ENCODE data around the gene KCNK1.

Gene KCNK1

DNA sequence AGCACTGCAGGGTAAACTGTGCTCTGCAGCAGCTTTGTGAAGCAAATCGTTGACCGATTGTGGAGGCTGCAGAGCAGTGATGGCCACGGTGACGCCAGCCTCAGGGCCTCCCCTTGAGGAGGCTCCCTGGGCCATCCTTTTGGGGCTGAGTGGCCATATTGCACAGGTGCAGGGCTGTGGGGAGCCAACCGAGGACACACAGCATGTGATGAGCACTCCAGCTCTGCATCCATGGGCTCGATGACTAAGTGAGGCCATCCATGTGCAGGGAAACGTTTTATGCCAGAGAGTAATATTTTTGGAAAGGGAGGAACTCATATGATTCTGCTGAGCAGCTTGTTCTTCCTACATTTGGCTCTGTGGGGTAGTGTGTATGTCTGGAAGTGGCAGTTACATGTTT, 24.6 kb downstream of the KCNK1 start:
- TF ChIP-seq CTCF (IDR thresholded peaks at IDR 0.05): no peak

DNA sequence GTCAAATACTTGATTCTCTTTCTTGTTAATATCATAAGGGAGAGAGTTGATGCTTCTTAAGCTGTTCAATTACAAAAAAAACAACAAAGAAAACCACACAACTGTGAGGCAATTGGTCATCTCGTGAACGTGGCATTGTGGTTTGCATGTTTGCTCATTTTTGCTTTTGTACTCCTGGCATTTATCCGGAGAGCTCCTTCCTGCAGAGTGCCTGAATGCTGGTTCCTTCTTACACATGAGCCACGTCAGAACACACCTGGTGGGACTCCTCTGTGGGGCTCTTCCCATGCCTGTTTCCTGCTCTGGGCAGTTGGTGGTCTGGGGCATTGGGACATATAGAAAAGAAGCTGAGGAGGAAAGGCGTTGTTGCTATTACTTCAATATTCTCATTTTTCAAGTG, 25.7 kb downstream of the KCNK1 start:
- TF ChIP-seq CTCF (IDR thresholded peaks at IDR 0.05): no peak
- H3K9me3 ChIP-seq: no peaks in the 10 kb centered on the region
- no peaks in the 10 kb centered on the region for H3K27me3 ChIP-seq
- H3K4me1 ChIP-seq (ENCODE audit: control insufficient read depth in 1 of 2, insufficient read depth in 1 of 2, low read depth in 1 of 2, low read length in 1 of 2): no peaks in the 10 kb centered on the region
- no peaks in the 10 kb centered on the region for H3K36me3 ChIP-seq
- H3K27ac ChIP-seq: no peak overlapping the region
- H3K4me3 ChIP-seq (ENCODE audit: low read depth in 1 of 2, low read length in 1 of 2): no peak overlapping the region

More for the DNA sequence above, 24.6 kb downstream of the KCNK1 start:
- Histone ChIP-seq H3K4me1 (ENCODE audit: control insufficient read depth in 1 of 2, insufficient read depth in 1 of 2, low read depth in 1 of 2, low read length in 1 of 2) (no peaks in the 10 kb centered on the region), H3K4me3 (ENCODE audit: low read depth in 1 of 2, low read length in 1 of 2) (no peak overlapping the region), H3K27me3 (no peaks in the 10 kb centered on the region), H3K27ac (no peak overlapping the region), H3K36me3 (no peaks in the 10 kb centered on the region), H3K9me3 (no peaks in the 10 kb centered on the region)

DNA sequence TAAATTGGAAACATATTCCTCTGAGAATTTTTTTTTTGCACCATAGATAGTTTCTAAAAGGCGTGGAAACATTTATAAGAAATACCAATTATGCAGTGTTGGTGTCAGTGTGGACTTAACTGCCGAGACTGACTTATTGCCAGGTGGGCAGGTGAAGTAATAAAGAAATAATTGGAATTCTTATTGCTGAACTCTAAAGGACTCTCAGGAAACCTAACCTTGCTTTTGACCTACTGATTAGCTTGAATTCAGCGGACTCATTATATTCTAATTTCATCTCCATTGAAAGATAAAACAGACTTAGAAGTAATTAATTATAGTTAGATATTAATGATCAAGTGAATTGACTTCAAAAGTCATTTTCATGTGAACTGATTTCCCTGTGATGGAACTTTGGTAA, 26.3 kb downstream of the KCNK1 start:
- Histone ChIP-seq H3K36me3 (no peaks in the 10 kb centered on the region), H3K27ac (no peak overlapping the region), H3K4me3 (ENCODE audit: low read depth in 1 of 2, low read length in 1 of 2) (no peak overlapping the region), H3K9me3 (no peaks in the 10 kb centered on the region), H3K4me1 (ENCODE audit: control insufficient read depth in 1 of 2, insufficient read depth in 1 of 2, low read depth in 1 of 2, low read length in 1 of 2) (no peaks in the 10 kb centered on the region), H3K27me3 (no peaks in the 10 kb centered on the region)
- TF ChIP-seq CTCF (IDR thresholded peaks at IDR 0.05): no peak

- Histone ChIP-seq H3K27ac (no peak overlapping the region), H3K27me3 (no peaks in the 10 kb centered on the region), H3K4me3 (ENCODE audit: low read depth in 1 of 2, low read length in 1 of 2) (no peak overlapping the region), H3K36me3 (no peaks in the 10 kb centered on the region), H3K4me1 (ENCODE audit: control insufficient read depth in 1 of 2, insufficient read depth in 1 of 2, low read depth in 1 of 2, low read length in 1 of 2) (no peaks in the 10 kb centered on the region), H3K9me3 (no peaks in the 10 kb centered on the region)
- no peak for TF ChIP-seq CTCF (IDR thresholded peaks at IDR 0.05)
Measured at GRCh38 chr1:233641029-233641428, 27.1 kb downstream of the KCNK1 start.

- Histone ChIP-seq H3K27ac (no peak overlapping the region), H3K9me3 (no peaks in the 10 kb centered on the region), H3K4me1 (ENCODE audit: control insufficient read depth in 1 of 2, insufficient read depth in 1 of 2, low read depth in 1 of 2, low read length in 1 of 2) (no peaks in the 10 kb centered on the region), H3K27me3 (no peaks in the 10 kb centered on the region), H3K36me3 (no peaks in the 10 kb centered on the region), H3K4me3 (ENCODE audit: low read depth in 1 of 2, low read length in 1 of 2) (no peak overlapping the region)
- TF ChIP-seq CTCF (IDR thresholded peaks at IDR 0.05): no peak
Measured at GRCh38 chr1:233647073-233647472, 33.2 kb downstream of the KCNK1 start.

DNA sequence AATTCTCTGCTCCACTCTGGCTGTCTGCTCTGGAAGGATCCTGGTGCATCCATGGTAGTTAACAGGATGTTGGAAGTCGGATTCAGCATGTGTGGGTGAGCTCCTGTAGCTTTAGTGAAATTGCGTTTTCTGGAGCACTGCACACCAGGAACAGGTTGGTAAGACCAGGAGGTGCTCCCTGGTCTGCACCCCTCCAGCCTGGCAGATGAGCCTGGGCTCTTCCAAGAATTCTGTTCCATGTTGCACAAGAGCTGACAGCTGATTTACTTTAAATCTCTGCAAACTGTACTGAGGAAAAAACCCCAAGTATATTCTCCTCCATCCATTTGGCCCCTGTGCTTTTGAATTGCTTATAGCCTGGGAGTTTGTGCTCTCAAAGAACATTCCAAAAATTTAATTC, 33.7 kb downstream of the KCNK1 start:
- no peaks in the 10 kb centered on the region for H3K9me3 ChIP-seq
- no peaks in the 10 kb centered on the region for H3K27me3 ChIP-seq
- TF ChIP-seq CTCF (IDR thresholded peaks at IDR 0.05): no peak
- H3K4me3 ChIP-seq (ENCODE audit: low read depth in 1 of 2, low read length in 1 of 2): no peak overlapping the region
- H3K27ac ChIP-seq: no peak overlapping the region
- no peaks in the 10 kb centered on the region for H3K36me3 ChIP-seq
- H3K4me1 ChIP-seq (ENCODE audit: control insufficient read depth in 1 of 2, insufficient read depth in 1 of 2, low read depth in 1 of 2, low read length in 1 of 2): no peaks in the 10 kb centered on the region

All from neutrophil (primary cell).